Mesothelial cell of epicardium (in vitro differentiated cells): ENCODE results near the gene STARD13. TPM values are rescaled to one million over a fixed set of nuclear protein-coding genes. Genes with fewer than 3 reads are reported as not detected.

Source experiments
- DNase-seq, 2 experiments: peaks; one replicate each; pipeline ENCODE4 v3.0.0; 2021; ENCODE audit warnings: low spot score in 2 of 2; ENCODE audit not compliant: unreplicated experiment in 2 of 2
- H3K27ac Mint-ChIP-seq: 2 replicates; pipeline ENCODE4 v1.8.0; 2021; ENCODE audit warnings: mixed read lengths
- H3K27me3 Mint-ChIP-seq: 2 replicates; pipeline ENCODE4 v1.8.0; 2021; ENCODE audit warnings: low read depth, mixed read lengths
- H3K36me3 Mint-ChIP-seq: 2 replicates; pipeline ENCODE4 v1.8.0; 2021; ENCODE audit warnings: mixed read lengths
- H3K4me1 Mint-ChIP-seq: 2 replicates; pipeline ENCODE4 v1.8.0; 2021; ENCODE audit warnings: mixed read lengths
- H3K4me3 Mint-ChIP-seq: 2 replicates; pipeline ENCODE4 v1.8.0; 2021; ENCODE audit warnings: mild to moderate bottlenecking, moderate library complexity, mixed read lengths
- H3K9me3 Mint-ChIP-seq: 2 replicates; pipeline ENCODE4 v1.8.0; 2021; ENCODE audit warnings: mixed read lengths
- total RNA-seq: library from RNA; stranded (reverse); gene quantifications from 3 replicates; pipeline ENCODE4 v1.2.1, GENCODE V29; 2021
- TF ChIP-seq, protein P1 (sequence below): fragments of 200-600 bp; sonication (generic); IDR thresholded peaks from one replicate; pipeline ENCODE4 v1.5.0; 2021; ENCODE audit warnings: antibody characterized with exemption; ENCODE audit not compliant: unreplicated experiment

Gene STARD13
- total RNA-seq, 1 donor from 2014 or later: 23.0 TPM

GRCh38 chr13:33321686-33322542 lies 36.4 kb upstream of the STARD13 start:
- Mint-ChIP-seq H3K9me3 (peaks cover 21% of the 10 kb centered on the region), H3K4me1 (peaks cover 33% of the 10 kb centered on the region), H3K4me3 (no peak overlapping the region), H3K36me3 (no peaks in the 10 kb centered on the region), H3K27me3 (no peaks in the 10 kb centered on the region), H3K27ac (no peak overlapping the region)
- TF ChIP-seq, protein P1, sequence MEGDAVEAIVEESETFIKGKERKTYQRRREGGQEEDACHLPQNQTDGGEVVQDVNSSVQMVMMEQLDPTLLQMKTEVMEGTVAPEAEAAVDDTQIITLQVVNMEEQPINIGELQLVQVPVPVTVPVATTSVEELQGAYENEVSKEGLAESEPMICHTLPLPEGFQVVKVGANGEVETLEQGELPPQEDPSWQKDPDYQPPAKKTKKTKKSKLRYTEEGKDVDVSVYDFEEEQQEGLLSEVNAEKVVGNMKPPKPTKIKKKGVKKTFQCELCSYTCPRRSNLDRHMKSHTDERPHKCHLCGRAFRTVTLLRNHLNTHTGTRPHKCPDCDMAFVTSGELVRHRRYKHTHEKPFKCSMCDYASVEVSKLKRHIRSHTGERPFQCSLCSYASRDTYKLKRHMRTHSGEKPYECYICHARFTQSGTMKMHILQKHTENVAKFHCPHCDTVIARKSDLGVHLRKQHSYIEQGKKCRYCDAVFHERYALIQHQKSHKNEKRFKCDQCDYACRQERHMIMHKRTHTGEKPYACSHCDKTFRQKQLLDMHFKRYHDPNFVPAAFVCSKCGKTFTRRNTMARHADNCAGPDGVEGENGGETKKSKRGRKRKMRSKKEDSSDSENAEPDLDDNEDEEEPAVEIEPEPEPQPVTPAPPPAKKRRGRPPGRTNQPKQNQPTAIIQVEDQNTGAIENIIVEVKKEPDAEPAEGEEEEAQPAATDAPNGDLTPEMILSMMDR: no peak
- no peak for DNase-seq

GRCh38 chr13:33319859-33320258 lies 34.3 kb upstream of the STARD13 start:
- DNase-seq: no peak
- TF ChIP-seq, protein P1: no peak
- Mint-ChIP-seq H3K4me1 (peaks cover 25% of the 10 kb centered on the region), H3K36me3 (no peaks in the 10 kb centered on the region), H3K27me3 (no peaks in the 10 kb centered on the region), H3K9me3 (peaks cover 22% of the 10 kb centered on the region), H3K27ac (no peak overlapping the region), H3K4me3 (no peak overlapping the region)

DNA sequence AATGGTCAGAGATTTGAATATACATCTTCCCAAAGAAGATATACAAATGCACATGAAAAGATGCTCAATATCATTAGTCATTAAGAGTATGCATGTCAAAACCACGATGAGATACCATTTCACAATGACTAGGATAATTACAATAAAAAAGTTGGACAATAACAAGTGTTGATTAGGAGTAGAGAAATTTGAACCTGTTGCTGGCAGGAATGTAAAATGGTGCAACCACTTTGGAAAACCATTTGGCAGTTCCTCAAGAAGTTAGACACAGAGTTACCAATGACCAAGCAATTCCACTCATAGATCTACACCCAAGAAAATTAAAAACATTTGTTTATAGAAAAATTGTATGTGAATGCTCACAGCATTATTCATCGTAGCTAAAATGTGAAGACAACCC lies 33.2 kb upstream of the STARD13 start:
- Mint-ChIP-seq H3K27me3 (no peaks in the 10 kb centered on the region), H3K27ac (no peak overlapping the region), H3K4me3 (no peak overlapping the region), H3K36me3 (no peaks in the 10 kb centered on the region), H3K9me3 (peaks cover 22% of the 10 kb centered on the region), H3K4me1 (peaks cover 20% of the 10 kb centered on the region)
- TF ChIP-seq, protein P1: no peak
- DNase-seq: no peak

GRCh38 chr13:33318037-33318436 lies 32.5 kb upstream of the STARD13 start:
- no peak overlapping the region for H3K27ac Mint-ChIP-seq
- no peak overlapping the region for H3K4me3 Mint-ChIP-seq
- DNase-seq: no peak
- TF ChIP-seq, protein P1: no peak
- H3K27me3 Mint-ChIP-seq: no peaks in the 10 kb centered on the region
- H3K36me3 Mint-ChIP-seq: no peaks in the 10 kb centered on the region
- peaks cover 14% of the 10 kb centered on the region for H3K4me1 Mint-ChIP-seq
- H3K9me3 Mint-ChIP-seq: peaks cover 22% of the 10 kb centered on the region

DNA sequence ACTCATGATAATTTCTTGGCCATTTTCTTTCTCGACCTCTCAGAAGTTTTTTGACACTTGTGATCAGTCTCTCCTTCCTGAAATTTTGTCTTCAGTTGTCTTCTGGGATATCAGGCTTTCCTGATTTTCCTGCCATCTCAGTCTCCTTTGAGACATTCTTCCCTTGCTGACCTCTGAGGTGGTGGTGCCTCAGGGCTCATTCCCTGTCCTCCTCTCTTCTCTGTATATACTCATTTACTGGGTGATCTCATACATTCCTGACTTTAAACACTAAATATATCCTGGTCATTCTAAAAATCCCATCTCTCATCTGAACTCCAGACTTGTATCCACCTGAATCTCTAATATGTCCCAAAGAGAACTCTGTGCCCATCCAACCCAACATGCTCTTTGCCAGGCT lies 31.3 kb upstream of the STARD13 start:
- Mint-ChIP-seq H3K4me1 (peaks cover 11% of the 10 kb centered on the region), H3K4me3 (no peak overlapping the region), H3K27ac (no peak overlapping the region), H3K36me3 (no peaks in the 10 kb centered on the region), H3K27me3 (no peaks in the 10 kb centered on the region), H3K9me3 (peaks cover 22% of the 10 kb centered on the region)
- no peak for DNase-seq
- TF ChIP-seq, protein P1: no peak
